T follicular helper cell (primary cell): ENCODE measurements around the gene SPPL2B.
"Not testable (repeated sequence)": the region's sequence is repeated elsewhere in the genome, so short reads cannot be mapped to it uniquely, and the experiment has no call there.

Source experiments
- DNase-seq: peaks from one replicate; pipeline ENCODE4 v3.0.0-alpha.2; 2020; ENCODE audit warnings: low read depth

The SPPL2B gene

GRCh38 chr19:2337329-2337707 is 8.8 kb downstream of the SPPL2B start:
- no peak for DNase-seq

- no peak for DNase-seq
Measured at GRCh38 chr19:2338055-2338615, 9.7 kb downstream of the SPPL2B start.

- no peak for DNase-seq
Measured at GRCh38 chr19:2338751-2339643, 10.5 kb downstream of the SPPL2B start.

DNA sequence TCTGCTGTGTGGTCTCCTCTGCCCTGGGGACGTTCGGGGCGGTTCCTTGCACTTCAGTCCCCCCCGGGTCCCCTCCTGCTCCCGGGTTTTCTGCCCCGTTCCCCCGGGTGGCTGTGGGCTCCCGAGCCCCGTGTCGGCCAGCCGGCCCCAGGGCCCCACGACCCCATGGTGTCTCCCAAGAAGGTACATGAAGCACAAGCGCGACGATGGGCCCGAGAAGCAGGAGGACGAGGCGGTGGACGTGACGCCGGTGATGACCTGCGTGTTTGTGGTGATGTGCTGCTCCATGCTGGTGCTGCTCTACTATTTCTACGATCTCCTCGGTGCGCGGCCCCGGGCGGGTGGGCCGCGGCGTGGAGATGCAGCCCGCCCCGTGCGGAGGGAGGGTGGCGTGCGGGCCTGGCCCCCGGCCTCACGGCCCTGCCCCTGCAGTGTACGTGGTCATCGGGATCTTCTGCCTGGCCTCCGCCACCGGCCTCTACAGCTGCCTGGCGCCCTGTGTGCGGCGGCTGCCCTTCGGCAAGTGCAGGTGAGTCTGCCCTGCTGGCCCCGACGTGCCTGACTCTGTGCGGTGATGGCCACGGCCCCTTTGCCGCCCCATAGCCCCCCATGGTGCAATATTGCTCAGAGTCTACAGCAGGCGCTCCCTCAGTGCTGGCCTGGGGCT is 11.3 kb downstream of the SPPL2B start:
- no peak for DNase-seq

DNA sequence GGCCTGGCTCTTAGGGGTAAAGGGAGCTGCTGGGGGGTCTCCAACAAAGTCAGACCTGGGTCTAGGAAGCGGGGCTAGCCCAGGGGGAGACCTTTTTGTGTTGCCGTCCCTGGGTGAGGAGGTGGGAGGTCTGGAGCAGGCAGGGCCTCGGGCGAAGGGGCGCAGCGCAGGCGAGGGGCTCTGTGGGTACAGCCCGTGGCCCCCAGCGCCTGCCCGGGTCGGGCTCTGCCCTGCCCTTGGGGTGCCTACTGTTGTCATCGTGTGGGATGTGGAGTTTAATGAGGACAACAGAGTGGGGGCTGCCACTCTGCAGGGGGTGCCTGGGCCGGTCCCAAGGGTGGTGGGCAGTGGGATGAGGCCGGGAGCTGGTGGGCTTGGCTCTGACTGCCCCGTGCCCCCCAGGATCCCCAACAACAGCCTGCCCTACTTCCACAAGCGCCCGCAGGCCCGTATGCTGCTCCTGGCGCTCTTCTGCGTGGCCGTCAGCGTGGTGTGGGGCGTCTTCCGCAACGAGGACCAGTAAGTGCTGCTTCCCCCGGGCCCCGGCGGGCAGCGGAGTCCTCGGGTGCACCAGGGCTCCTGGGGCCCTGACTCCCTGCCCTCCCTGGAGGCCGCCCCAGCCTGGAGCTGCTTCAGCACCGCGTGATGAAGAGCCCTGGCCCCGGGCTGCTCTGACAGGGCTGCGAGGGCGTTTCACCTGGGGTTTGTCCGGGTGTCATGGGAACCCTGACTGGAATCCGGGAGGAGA is 12.2 kb downstream of the SPPL2B start:
- no peak for DNase-seq

DNA sequence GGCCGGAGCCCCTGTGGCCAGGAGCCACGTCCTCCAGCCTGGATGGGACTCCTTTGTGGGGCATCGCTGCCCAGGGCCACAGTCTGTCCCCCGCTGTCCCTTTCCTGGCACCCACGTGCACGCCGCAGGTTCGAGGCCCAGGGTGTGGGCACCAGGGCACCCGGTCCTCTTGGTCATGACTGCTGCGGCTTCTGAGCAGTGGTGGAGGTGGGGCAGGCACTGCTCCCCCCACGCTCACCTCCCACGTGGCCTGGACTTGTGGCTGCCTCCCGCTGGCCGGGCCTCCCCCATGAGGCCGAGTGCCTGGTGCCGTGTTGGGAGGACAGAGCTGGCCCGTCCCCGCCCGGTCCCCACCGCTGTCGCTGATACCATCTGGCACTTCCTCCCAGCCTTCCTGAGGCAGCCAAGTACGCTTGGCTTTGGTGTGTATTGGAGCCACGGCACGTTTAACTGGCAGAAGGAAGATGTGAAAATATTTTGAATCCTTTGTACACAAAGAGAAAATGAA is 12.8 kb downstream of the SPPL2B start:
- DNase-seq = no peak

DNA sequence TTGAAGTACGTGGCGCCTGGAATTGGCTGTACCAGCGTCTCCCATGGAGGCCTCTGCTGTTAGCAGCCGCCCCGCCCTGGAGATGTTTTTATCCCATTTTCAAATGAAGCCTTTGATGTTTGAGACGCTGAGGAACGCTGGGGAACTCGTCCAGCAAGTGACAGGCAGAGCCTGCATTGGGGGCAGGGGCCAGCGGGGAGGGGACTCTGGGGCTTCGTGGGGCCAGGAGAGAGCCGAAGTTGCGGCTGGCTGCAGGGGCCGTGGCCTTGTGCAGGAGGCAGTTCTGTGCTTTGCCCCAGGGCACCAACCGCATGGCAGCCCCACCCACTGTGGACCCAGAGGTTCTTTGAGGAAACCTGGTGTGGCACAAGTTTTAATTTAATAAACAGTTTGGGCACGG is 13.5 kb downstream of the SPPL2B start:
- DNase-seq = no peak

DNA sequence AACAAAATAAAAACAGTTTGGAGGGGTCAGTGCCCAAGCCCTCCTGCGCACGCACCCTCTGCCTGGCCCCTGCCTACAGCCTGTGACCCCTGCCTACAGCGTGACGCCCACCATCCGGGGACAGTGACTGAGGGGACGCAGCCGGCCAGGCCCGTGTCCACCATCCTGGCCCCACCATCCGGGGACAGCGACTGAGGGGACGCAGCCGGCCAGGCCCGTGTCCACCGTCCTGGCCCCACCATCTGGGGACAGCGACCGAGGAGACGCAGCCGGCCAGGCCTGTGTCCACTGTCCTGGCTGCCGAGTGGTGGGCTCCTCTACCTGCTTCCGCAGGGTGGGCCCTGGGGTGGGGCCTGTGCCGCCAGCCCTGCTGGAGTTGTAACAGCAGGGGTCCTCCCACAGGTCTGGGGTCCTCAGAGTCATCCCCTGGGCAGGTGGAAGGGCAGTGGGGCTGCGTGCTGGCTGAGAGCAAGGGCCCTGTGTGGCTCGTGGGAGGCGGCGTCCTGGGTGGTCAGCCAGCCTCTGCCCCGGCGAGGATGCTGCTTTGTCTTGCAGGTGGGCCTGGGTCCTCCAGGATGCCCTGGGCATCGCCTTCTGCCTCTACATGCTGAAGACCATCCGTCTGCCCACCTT is 14.3 kb downstream of the SPPL2B start:
- DNase-seq = no peak

GRCh38 chr19:2343289-2343982 is 15.0 kb downstream of the SPPL2B start:
- no peak for DNase-seq

- no peak for DNase-seq
Measured at GRCh38 chr19:2344381-2344870, 15.9 kb downstream of the SPPL2B start.

GRCh38 chr19:2345076-2345475 is 16.6 kb downstream of the SPPL2B start:
- DNase-seq = no peak

GRCh38 chr19:2345794-2346663 is 17.5 kb downstream of the SPPL2B start:
- no peak for DNase-seq

- DNase-seq = not testable (repeated sequence)
Measured at GRCh38 chr19:2349818-2350217, 21.3 kb downstream of the SPPL2B start.

- no peak for DNase-seq
Measured at GRCh38 chr19:2350656-2351055, 22.2 kb downstream of the SPPL2B start.

DNA sequence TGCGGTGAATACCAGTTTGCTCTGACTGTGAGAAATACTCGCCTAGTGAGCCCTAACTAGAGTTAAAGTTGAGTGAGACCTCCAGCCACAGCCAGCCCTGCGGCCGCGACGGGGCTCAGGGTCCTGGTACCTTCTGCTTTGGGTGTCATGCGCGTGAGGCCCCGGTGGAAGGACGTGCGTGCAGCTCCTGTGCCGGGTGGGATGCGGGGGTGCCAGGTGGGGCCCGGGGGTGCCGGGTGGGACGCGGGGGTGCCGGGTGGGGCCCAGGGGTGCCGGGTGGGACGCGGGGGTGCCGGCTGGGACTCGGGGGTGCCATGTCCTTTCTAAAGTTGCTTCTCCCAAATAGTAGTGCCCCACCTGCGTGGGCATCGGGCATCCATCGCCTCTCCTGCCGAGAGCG is 23.1 kb downstream of the SPPL2B start:
- no peak for DNase-seq

DNA sequence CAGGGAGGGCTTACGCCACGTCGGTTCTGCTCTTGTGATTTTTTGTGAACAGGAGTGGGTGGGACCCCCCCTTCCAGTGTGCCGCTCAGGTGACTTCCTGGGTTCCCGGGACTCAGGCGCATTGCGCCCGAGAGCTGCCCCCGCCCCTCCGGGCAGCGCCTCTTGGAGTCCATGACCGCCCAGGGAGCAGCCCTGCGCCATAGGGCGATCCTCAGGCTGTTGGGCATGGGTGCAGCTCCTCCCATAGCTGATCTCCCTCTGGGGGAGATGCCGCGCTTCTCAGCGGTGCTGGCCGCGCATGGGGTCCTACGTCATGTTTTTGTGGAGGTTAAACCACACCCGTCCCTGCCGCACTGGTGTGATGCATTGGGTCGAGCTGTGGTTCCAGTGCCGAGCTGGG is 23.6 kb downstream of the SPPL2B start:
- no peak for DNase-seq

DNA sequence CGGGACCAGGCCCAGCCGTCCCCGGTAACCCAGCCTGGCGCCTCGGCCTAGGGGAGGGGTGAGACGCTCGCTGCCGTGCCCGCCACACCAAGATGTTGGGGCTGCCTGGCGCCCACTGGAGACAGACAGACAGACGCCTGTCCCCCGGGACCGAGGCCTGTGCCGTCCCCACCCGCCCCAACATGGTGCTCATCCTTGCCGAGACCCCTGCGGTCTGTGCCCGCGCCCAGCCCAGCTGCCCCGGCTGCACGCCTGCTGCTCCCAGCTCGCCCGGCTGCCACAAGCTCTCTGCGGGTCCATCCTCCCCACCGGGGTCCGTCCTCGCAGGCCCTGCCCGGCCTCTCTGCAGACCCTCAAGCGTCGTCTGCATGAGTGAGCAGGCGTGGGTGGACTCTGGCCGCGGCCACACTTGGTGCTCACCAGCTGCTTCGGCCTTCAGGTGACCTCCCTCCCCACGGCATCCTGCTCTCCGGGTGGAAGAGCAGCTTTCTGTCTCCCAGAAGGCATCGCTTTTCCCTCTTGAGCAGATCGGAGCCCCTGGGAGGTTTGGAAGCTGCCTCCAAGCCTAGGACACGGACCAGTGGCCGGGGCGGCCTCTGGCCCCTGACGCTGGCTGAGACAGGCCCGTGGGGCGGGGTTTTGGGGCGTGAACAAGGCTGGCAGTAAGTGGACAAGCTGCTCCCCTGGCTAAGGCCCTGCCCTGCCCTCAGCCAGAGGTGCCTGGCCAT is 24.8 kb downstream of the SPPL2B start:
- no peak for DNase-seq

- DNase-seq = no peak
Measured at GRCh38 chr19:2353887-2354592, 25.6 kb downstream of the SPPL2B start.

DNA sequence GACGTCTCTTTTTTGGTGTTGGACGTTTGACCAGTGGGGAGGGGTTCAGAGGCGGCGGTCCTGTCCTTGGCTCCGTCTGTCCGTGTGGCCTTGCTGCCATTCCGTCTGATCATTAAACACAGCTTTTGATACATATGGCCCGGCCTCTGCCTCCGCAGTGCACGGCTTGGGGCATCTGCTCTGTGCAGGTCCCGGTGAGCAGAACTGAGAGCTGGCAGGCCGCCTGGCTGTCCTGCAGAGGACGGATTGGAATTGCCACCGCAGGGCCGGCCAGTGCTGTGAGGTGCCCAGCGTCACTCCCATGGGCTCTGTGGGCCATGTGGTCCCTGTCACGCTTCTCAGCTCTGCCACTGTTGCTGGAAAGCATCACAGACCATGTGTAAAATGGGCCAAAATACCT is 26.2 kb downstream of the SPPL2B start:
- DNase-seq = no peak
